Ramos (cell line): ENCODE results near the gene NUSAP1.
"Not testable (repeated sequence)": the region's sequence is repeated elsewhere in the genome, so short reads cannot be mapped to it uniquely, and the experiment has no call there.

ENCODE experiments used
- in situ Hi-C: fragments of 300-500 bp; cut with MboI; formaldehyde crosslinking; loops from one replicate; pipeline ENCODE4 v1.14.3; 2022; ENCODE audit warnings: low sequenced_read_pairs; ENCODE audit not compliant: unreplicated experiment

Gene NUSAP1, protein sequence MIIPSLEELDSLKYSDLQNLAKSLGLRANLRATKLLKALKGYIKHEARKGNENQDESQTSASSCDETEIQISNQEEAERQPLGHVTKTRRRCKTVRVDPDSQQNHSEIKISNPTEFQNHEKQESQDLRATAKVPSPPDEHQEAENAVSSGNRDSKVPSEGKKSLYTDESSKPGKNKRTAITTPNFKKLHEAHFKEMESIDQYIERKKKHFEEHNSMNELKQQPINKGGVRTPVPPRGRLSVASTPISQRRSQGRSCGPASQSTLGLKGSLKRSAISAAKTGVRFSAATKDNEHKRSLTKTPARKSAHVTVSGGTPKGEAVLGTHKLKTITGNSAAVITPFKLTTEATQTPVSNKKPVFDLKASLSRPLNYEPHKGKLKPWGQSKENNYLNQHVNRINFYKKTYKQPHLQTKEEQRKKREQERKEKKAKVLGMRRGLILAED

DNA sequence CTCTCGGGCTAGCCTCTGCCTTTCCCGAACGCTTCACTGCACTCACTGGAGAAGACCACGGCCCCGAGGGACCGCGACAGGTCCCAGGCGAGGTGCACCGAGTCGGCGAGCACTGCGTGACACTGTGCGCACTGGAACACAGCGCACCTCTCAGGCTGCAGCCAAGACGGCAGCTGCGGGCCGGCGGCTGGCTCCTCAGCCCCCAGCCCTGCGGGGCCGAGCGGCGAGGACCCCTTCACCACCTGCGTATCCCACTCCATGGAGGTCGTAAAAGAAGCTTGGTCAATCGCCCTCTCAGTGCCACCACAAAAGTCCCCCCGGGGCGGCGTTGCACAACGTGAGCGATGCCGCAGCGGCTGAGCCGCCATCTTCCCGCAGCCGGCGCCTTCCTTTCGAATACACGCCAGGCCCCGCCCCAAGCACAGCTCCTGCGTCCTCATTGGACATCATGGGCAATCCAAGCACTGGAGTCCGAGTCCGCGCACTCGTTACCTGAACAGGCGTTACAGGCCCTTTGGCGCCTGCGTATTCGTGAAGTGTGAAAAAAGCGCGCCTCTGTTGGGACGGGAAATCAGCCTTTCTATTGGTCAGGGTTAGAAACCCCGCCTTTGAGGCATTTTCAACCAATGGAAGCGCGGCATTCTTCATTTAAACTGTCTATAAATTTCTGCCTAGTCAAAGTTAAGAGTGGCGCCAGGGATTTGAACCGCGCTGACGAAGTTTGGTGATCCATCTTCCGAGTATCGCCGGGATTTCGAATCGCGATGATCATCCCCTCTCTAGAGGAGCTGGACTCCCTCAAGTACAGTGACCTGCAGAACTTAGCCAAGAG is at the start of gene NUSAP1, which contains the start of gene OIP5:
TSS of gene NUSAP1 (plus strand) at position 688 of the 832 bp plus-strand sequence. CDS start at position 765, 77 bp downstream.
TSS of gene OIP5 (minus strand) at position 398 of the 832 bp plus-strand sequence. CDS start at position 368, 30 bp downstream.
- in situ Hi-C loops, result no loop called here

DNA sequence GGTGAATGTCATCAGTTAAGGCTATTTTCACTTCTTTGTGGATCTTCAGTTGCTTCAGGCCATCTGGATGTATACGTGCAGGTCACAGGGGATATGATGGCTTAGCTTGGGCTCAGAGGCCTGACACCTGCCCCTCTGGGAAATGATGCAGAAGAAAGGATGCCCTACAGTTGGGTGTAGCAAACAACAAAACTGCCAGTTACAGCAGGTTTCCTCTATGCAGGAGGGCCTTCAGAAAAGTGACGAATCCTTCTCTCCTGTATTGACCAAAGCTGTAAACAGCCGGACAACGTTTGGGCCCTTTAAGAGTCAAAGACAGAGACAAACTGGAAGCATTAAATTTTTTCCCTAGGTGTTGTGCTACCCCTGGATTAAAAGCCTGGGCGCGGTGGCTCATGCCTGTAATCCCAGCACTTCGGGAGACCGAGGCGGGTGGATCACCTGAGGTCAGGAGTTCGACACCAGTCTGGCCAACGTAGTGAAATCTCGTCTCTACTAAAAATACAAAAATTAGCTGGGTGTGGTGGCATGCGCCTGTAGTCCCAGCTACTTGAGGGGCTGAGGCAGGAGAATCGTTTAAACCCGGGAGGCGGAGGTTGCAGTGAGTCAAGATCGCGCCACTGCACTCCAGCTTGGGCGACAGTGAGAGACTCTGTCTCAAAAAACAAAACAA is 49.6 kb upstream of the NUSAP1 start:
- in situ Hi-C loops, result not testable (repeated sequence)

DNA sequence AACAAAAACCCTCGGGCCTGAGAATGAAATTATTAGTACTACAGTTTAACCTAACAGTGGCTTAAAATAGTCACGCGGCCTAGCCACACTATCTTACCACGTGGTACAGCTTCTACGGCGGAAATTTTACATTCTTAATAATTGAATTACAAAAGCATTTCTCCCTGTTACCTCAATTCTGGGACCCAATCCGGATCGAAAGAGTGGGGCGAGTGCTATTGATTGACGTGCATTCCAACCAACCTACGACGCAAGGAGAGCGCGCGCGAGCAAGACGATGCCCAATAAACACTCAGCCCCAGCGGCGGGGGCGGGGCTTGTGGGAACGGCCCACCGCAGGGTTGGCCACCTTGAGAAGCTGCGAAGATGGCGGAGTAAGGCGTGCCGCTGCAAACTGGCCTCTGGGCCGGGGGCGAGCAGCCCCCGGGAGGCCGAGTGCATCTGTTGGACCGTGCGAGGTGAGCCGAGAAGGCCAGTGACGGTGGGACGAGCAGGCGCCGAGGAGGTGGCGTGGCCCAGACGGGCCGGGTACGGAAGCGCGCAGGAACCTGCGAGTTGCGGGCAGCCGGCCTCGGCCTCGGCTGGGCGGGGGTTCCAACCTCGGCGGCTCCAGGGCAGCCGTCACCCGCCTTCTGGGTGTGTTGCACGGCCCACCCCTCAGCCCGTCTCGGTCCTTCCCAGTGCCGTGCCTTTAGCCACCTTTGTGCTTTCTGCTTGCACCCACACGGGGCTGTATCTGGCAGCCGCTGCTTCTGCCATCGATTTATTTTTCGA is 48.8 kb upstream of the NUSAP1 start:
- in situ Hi-C loops, result no loop called here

DNA sequence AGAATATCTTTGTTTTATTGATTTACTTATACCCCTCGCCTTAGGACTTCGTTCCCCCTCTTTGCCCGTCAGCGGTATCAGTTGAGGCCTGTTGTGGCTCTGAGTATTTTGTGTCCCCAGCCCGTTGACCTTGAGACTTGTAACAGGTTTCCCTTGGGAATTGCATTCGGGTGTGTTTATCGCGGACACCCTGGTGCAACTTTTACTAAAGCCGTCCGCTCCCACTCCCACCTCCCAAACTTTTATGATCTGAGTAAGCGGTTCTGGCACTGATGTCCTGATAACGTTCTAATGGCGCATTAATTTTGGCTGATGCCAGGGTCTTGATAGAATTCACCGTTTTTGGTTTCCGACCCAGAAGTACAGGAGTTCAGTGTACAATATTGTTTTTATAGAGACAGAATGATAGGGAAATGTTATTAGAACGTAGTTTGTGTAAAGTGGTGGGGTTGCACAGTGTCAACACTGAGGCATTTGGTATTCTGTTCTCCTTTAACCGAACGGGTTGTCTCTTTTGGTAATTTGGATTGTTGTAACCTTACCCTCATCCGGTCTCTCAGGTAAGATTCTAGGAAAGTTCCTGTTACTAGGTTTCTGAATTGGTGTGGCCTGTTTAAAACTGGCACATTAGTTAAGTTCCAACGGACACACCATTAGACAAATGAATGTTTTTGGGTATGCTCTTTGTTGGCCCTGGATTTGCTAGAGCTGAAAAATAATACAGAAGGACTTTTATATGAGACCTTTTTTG is 48.1 kb upstream of the NUSAP1 start:
- in situ Hi-C loops, result no loop called here

DNA sequence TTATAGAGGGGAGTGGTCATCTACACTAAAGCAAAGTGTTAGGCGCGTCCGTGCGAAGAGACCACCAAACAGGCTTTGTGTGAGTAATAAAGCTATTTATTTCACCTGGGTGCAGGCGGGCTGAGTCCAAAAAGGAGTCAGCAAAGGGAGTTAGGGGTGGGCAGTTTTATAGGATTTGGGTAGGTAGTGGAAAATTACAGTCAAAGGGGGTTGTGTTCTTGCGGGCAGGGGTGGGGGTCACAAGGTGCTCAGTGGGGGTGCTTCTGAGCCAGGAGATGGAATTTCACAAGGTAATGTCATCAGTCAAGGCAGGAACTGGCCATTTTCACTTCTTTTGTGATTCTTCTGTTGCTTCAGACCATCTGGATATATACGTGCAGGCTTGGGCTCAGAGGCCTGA is 47.4 kb upstream of the NUSAP1 start:
- in situ Hi-C loops, result no loop called here

DNA sequence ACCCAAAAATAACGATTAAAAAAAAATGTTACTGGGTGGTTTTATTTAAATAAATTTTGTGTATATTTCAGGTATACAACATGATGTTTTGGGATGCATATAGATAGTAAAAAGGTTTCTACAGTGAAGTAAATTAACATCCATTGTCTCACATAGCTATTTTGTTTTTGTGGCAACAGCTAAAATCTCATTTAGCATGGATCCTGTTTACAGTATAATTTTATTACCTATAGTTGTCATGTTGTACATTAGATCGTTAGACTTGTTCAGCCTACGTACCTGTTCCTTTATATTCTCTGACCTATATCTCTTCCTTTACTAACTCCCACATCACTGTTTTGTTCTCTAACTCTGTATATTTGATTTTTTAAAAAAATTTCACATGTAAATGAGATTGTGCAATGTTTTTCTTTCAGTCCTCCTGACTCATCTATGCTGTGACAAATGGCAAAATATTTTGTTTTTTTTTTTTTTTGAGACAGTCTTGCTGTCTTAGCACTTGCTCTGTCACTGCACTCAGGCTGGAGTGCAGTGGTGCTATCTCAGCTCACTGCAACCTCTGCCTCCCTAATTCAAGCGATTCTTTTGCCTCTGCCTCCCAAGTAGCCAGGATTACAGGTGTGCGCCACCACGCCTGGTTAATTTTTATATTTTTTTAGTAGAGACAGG is 45.9 kb upstream of the NUSAP1 start:
- in situ Hi-C loops, result no loop called here

DNA sequence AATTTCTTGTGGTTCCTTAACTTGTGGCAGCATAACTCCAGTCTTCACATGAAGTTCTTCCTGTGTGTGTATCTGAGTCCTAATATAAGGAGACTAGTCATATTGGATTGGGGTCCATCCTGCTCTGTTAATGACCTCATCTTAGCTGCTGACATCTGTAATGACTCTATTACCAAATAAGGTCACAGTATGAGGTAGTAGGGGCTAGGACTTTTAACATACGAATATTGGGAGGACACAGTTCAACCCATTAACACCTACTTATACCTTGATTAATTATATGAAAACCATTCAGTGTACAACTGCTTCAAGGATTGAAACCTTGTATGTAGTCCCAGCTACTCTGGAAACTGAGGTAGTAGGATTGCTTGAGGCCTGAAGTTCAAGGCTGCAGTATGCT is 44.2 kb upstream of the NUSAP1 start:
- in situ Hi-C loops, result no loop called here

DNA sequence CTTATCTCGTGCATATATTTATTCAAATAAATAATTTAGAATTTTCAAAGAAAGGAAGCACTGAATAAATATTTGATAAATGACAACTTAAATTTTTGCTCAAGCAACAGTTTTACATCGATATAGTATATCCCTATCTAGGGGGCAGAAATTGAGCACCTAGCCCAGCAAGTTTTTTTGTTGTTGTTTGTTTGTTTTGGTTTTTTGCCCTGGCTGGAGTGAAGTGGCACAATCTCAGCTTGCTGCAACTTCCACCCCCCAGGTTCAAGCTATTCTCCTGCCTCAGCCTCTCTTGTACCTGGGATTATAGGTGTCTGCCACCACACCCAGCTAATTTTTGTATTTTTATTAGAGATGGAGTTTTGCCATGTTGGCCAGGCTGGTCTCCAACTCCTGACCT is 42.7 kb upstream of the NUSAP1 start:
- in situ Hi-C loops, result no loop called here

DNA sequence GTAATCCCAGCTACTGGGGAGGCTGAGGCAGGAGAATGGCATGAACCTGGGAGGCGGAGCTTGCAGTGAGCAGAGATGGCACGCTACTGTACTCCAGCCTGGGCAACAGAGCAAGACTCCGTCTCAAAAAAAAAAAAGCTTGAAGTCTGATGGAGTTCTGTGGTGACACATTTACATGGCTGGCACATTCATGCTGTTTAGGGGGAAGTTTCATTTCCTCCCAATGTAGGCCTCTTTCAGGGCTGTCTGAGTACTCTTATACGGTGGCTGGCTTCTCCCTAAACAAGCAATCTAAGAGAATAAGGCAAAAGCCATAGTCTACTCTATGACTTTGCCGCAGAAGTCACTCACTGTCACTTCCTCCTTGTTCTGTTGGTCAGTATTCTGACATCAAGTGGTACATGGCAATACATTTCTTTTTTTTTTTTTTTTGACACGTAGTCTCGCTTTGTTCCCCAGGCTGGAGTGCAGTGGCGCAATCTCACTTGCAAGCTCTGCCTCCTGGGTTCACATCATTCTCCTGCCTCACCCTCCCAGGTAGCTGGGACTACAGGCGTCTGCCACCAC is 41.5 kb upstream of the NUSAP1 start:
- in situ Hi-C loops, result no loop called here

DNA sequence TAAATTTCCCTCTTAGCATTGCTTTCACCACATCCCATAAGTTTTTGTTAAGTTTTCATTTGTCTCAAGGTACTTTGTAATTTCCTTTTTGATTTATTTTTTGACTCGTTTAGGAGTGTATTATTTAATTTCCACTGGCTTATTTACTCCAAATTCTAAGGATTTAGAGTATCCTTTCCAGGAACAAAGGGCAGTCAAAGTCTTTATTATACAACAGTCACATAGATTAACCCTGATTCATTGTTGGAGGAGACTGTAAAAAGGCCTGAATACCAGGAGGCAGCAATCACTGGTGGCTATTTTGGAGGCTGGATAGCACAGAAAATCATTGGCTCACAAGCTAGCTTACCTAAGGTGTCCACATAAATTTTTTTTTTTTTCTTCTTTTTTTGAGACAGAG is 40.2 kb upstream of the NUSAP1 start:
- in situ Hi-C loops, result no loop called here

DNA sequence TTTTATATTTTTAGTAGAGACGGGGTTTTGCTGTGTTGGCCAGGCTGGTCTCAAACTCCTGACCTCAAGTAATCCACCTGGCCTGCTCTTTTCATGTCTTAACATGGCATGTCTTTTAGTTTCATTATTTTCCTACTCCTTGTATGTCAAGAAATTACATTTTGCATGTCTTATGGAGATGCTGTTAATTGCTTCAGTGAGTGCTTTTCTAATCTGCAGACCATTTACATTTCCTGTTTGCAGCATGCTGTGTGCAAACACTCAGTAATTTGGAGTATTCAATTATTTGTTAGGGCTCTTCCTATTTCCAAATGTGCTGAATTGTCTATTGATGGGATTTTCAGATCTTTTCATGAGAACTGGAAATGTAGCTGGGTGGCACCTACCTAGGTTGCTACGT is 31.5 kb upstream of the NUSAP1 start:
- in situ Hi-C loops, result not testable (repeated sequence)

DNA sequence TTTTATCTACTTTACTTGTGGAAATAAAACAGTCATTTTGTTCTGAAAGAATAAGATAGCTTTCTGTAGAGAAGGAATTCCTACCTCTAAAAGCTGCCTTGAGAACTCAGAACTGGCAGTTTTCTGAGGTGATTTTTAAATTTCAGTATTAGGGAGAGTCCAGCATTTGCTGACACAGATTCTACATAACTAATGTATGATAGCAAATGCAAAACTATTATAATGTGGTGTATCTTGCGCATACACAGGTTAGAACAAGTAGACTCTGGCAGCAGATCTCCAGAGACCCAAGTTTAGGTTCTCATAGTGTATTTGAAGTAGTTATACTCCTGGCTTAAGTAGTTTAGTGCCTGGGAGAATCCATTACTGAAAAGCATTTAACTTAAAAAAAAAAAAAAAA is 31.1 kb upstream of the NUSAP1 start:
- in situ Hi-C loops, result no loop called here

DNA sequence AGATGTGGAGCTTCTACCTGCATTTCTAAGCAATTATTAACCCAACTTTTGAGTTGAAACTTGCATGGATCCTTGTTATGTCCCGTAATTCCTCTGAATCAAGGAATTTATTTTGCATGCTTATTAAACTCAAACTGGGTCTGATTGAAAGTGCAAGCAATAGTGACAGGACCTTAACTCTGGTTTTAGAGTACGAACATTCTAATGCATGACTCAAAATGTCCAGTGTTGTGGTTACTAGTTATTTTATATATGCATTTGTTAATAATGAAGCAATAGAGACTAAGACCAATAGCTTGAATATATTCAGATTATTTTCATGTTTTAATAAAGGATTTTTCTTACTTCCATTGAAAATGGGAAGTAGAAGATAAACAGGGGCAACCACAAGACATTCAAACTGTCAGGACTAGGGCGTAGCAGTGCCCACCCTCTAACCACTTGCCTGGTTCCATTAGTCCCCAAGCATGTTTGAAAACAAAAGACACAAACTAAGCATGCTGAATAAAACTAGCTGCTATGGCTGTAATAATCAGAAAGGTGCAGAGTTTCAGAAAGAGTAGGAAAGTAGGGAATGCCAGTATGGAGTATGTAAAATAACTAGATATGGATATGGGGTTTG is 28.4 kb upstream of the NUSAP1 start:
- in situ Hi-C loops, result no loop called here

DNA sequence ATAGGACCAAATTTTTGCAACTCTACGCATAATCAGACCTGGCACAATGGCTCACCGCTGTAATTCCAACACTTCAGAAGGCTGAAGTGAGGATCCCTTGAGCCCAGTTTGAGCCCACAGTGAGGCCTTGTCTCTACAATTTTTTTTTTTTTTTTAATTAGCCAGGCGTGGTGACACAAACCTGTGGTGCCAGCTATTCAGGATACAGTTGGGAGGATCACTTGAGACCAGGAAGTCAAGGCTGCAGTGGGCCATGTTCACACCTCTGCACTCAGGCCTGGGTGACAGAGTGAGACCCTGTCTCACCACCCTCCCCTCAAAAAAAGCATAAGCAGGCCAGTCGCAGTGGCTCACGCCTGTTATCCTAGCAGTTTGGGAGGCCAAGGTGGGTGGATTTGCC is 25.0 kb upstream of the NUSAP1 start:
- in situ Hi-C loops, result no loop called here

DNA sequence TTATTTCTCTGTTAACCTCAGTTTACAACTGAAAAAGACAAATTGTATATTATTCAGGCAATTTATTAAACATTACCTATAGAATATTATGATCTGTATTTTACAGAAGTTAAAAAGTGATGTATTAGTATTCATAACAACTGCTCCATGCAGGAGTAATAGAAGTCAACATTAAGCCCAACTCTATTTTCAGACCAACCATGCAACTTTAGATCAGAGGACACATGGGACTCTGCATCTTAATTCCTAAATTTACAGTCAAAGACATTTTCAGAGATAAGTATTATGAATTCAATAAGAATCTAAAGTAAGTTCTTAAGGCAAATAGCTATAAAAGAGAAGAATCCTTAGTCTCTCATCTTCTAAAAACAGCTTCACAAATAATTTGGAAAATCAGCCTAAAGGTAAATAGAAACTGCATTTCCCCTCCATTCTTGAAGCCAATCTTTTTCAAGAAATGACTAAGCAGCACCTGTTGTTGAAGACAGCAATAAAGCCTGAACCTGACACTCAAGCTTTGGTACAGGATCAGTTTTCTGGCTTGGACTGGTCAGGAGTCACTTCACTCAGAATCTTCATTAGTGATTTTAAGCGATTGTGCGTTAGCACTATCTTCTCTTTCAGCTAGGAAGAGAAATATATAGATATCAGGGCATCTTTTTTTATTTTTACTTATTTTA is 23.3 kb upstream of the NUSAP1 start:
- in situ Hi-C loops, result no loop called here

DNA sequence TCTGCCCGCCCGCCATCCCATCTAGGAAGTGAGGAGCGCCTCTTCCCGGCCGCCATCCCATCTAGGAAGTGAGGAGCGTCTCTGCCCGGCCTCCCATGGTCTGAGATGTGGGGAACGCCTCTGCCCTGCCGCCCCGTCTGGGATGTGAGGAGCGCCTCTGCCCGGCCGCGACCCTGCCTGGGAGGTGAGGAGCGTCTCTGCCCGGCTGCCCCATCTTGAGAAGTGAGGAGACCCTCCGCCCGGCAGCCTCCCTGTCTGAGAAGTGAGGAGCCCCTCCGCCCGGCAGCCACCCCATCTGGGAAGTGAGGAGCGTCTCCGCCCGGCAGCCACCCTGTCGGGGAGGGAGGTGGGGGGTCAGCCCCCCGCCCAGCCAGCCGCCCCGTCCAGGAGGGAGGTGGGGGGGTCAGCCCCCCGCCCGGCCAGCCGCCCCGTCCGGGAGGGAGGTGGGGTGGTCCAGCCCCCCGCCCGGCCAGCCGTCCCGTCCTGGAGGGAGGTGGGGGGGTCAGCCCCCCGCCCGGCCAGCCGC is 11.8 kb upstream of the NUSAP1 start:
- in situ Hi-C loops, result not testable (repeated sequence)

DNA sequence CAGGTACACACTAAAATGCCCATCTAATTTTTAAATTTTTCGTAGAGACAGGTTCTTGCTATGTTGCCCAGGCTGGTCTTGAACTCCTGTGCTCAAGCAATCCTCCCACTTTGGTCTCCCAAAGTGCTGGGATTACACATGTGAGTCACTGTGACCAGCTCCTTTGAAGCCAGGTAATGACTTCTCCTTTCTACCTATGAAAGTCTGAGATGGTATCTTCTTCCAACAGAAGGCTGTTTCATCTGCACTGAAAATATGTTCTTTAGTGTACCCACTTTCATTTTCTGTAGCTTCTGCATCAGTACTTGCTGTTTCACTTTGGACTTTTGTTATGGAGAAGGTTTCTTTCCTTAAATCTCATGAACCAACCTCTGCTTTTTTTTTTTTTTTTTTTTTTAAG is 9.1 kb upstream of the NUSAP1 start:
- in situ Hi-C loops, result no loop called here
